Measurements from ENCODE around the gene WDR83.
A peak's percentile ranks its signal among the peaks of the same experiment; 100 is the strongest.

Gene WDR83

DNA sequence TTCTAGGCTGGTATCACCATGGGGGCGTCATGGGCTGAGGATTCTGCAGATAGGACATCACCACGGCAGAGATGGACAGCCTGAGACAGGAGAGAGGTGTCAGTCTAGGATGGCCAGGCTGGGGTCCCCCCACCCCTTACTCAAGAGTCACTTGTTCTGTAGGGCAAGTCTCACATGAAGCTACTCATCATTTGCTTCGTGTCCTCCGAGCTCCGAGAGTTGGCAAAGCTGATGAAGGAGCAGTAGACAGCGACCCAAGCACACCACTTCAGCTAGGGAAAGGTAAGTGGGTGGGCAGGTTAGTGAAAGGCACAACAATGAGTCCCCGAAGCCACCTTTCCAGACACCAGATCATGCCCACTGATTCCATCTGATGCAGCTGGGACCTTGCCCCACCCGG is 1.7 kb downstream of the WDR83 start:
- Histone ChIP-seq H3K9me3 (ENCODE audit: control insufficient read depth, low read length) (no peaks in the 10 kb centered on the region), H3K27ac (peak overlapping the region; percentile 95), H3K27me3 (ENCODE audit: control insufficient read depth, insufficient read depth, low read length) (no peaks in the 10 kb centered on the region), H3K4me3 (ENCODE audit: low read depth, low read length) (peak overlapping the region; percentile 97), H2AFZ (no peak overlapping the region), H3K4me2 (ENCODE audit: low read length) (peak overlapping the region; percentile 100), H3K4me1 (peaks cover 10% of the 10 kb centered on the region), H3K36me3 (ENCODE audit: control insufficient read depth, insufficient read depth, low read length) (no peaks in the 10 kb centered on the region), H3K9ac (no peak overlapping the region), H3K79me2 (peaks cover 5% of the 10 kb centered on the region)
- TF ChIP-seq, protein P1, sequence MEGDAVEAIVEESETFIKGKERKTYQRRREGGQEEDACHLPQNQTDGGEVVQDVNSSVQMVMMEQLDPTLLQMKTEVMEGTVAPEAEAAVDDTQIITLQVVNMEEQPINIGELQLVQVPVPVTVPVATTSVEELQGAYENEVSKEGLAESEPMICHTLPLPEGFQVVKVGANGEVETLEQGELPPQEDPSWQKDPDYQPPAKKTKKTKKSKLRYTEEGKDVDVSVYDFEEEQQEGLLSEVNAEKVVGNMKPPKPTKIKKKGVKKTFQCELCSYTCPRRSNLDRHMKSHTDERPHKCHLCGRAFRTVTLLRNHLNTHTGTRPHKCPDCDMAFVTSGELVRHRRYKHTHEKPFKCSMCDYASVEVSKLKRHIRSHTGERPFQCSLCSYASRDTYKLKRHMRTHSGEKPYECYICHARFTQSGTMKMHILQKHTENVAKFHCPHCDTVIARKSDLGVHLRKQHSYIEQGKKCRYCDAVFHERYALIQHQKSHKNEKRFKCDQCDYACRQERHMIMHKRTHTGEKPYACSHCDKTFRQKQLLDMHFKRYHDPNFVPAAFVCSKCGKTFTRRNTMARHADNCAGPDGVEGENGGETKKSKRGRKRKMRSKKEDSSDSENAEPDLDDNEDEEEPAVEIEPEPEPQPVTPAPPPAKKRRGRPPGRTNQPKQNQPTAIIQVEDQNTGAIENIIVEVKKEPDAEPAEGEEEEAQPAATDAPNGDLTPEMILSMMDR (IDR thresholded peaks at IDR 0.05), result no peak

DNA sequence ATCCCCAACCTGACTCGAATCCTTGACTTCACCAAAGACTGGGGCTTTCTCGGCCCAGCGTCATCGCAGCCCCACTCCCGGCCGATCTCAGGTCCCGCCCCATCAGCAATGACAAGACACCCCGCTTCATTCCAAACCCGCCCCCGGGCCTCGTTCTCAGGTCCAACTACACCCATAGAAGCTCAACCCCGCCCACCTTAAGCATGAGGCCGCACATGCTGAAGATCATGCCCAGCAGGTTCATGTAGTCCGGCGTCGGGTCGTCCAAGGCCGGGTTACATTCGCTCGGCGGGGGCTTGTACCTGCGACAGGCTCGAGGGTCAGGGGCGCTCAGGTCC is 2.3 kb downstream of the WDR83 start:
- Histone ChIP-seq H3K79me2 (peaks cover 5% of the 10 kb centered on the region), H3K27me3 (ENCODE audit: control insufficient read depth, insufficient read depth, low read length) (no peaks in the 10 kb centered on the region), H3K4me2 (ENCODE audit: low read length) (peak overlapping the region; percentile 100), H3K36me3 (ENCODE audit: control insufficient read depth, insufficient read depth, low read length) (no peaks in the 10 kb centered on the region), H3K27ac (peak overlapping the region; percentile 95), H3K4me3 (ENCODE audit: low read depth, low read length) (peak overlapping the region; percentile 97), H3K4me1 (peaks cover 10% of the 10 kb centered on the region), H3K9me3 (ENCODE audit: control insufficient read depth, low read length) (no peaks in the 10 kb centered on the region), H2AFZ (peak overlapping the region; percentile 75), H3K9ac (peak overlapping the region; percentile 24)
- TF ChIP-seq, protein P1 (IDR thresholded peaks at IDR 0.05), result no peak

DNA sequence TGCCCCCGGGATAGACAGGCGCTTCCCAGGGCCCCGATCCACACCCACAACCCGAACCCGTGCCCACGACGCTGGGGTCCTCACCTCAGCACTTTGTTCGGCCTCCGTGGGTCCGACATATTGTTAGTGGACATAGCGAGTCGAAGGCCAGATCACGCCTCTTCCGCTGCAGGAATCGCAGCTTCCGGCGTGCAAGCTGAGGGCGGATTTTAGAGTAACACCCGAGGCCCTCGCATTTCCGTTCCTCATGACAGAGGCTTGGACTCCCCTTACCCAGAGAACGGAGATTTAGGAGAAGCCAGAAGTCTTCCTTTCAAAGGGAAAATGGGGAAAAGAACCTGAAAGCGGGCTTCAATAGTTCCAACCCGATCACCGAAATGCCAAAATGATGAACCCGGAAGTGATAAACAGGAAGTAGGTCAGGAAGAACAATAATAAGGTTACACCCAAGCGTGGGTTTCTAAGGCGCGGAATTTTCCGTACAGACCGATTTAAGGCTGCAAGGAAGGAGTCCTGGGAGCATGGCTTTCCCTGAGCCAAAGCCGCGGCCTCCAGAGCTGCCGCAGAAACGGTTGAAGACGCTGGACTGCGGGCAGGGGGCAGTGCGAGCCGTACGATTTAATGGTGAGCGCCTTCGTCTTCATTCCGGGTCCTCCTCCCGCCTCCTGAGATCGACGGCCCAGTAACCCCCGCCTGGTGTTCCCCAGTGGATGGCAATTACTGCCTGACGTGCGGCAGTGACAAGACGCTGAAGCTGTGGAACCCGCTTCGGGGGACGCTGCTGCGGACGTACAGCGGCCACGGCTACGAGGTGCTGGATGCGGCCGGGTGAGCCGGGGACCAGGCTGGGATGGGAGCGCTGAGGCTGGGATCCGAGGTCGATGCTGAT is 2.9 kb downstream of the WDR83 start:
- H3K9me3 ChIP-seq (ENCODE audit: control insufficient read depth, low read length), result no peaks in the 10 kb centered on the region
- H3K27ac ChIP-seq, result peak overlapping the region; percentile 95
- TF ChIP-seq, protein P1 (IDR thresholded peaks at IDR 0.05), result no peak
- peaks cover 10% of the 10 kb centered on the region for H3K4me1 ChIP-seq
- H3K4me2 ChIP-seq (ENCODE audit: low read length), result peak overlapping the region; percentile 100
- peaks cover 5% of the 10 kb centered on the region for H3K79me2 ChIP-seq
- H3K9ac ChIP-seq, result peak overlapping the region; percentile 24
- peak overlapping the region; percentile 75 for H2AFZ ChIP-seq
- H3K4me3 ChIP-seq (ENCODE audit: low read depth, low read length), result peak overlapping the region; percentile 97
- H3K36me3 ChIP-seq (ENCODE audit: control insufficient read depth, insufficient read depth, low read length), result no peaks in the 10 kb centered on the region
- H3K27me3 ChIP-seq (ENCODE audit: control insufficient read depth, insufficient read depth, low read length), result no peaks in the 10 kb centered on the region

DNA sequence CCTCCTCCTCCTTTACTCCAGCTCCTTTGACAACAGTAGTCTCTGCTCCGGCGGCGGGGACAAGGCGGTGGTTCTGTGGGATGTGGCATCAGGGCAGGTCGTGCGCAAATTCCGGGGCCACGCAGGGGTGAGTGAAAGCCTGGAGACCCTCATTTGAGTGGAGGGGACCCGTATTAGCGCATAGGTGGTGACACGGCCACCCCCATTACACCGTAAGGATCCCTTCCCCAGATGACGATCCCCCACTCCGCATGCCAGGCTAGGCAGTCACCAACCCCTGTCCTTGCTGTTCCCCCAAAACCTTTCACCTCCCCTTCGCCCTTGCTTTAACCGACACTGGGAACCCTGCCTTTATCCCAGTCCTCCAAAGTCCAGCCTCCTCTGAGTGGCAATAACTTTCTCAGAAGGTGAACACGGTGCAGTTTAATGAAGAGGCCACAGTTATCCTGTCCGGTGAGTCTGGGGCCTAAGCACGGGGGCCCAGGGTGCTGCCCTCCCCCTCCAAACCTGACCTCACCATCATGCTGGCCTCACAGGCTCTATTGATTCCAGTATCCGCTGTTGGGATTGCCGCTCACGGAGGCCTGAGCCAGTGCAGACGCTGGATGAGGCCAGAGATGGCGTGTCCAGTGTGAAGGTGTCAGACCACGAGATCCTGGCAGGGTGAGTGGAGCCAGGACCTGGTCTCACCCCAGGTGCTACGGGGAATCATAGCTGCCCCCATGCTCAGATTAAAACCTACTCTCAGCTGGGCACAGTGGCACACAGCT is 3.7 kb downstream of the WDR83 start:
- Histone ChIP-seq H2AFZ (peak overlapping the region; percentile 75), H3K9ac (peak overlapping the region; percentile 24), H3K27me3 (ENCODE audit: control insufficient read depth, insufficient read depth, low read length) (no peaks in the 10 kb centered on the region), H3K27ac (peak overlapping the region; percentile 95), H3K4me2 (ENCODE audit: low read length) (peak overlapping the region; percentile 100), H3K79me2 (peaks cover 5% of the 10 kb centered on the region), H3K9me3 (ENCODE audit: control insufficient read depth, low read length) (no peaks in the 10 kb centered on the region), H3K4me3 (ENCODE audit: low read depth, low read length) (peak overlapping the region; percentile 97), H3K36me3 (ENCODE audit: control insufficient read depth, insufficient read depth, low read length) (no peaks in the 10 kb centered on the region), H3K4me1 (peaks cover 10% of the 10 kb centered on the region)
- TF ChIP-seq, protein P1 (IDR thresholded peaks at IDR 0.05), result no peak

All from parathyroid adenoma (tissue), 2 donors.